ENCODE measurements around the gene PCDHGB7.

GRCh38 chr5:141421489-141421855 lies 4.0 kb downstream of the PCDHGB7 start:
- TF ChIP-seq CHD4 (IDR thresholded peaks at IDR 0.05) (no peak), BCLAF1 (IDR thresholded peaks at IDR 0.05) (no peak), ATF2 (IDR thresholded peaks at IDR 0.05; ENCODE audit: low read length) (no peak), ZZZ3 (IDR thresholded peaks at IDR 0.05; ENCODE audit: control insufficient read depth, insufficient read length, low read depth) (no peak), BRCA1 (IDR thresholded peaks at IDR 0.05; ENCODE audit: low read depth, low read length) (no peak), IKZF2 (IDR thresholded peaks at IDR 0.05) (no peak), CTCF (IDR thresholded peaks at IDR 0.05 in 2 of 3, conservative IDR thresholded peaks at IDR 0.05 in 1 of 3; ENCODE audit: control insufficient read depth in 2 of 3, extremely low read depth in 1 of 3, insufficient read depth in 1 of 3, low read depth in 3 of 3, low read length in 3 of 3) (no peak), SREBF2 (IDR thresholded peaks at IDR 0.05; ENCODE audit: low read length) (no peak)
